ENCODE results near the gene STK32B.

DNA sequence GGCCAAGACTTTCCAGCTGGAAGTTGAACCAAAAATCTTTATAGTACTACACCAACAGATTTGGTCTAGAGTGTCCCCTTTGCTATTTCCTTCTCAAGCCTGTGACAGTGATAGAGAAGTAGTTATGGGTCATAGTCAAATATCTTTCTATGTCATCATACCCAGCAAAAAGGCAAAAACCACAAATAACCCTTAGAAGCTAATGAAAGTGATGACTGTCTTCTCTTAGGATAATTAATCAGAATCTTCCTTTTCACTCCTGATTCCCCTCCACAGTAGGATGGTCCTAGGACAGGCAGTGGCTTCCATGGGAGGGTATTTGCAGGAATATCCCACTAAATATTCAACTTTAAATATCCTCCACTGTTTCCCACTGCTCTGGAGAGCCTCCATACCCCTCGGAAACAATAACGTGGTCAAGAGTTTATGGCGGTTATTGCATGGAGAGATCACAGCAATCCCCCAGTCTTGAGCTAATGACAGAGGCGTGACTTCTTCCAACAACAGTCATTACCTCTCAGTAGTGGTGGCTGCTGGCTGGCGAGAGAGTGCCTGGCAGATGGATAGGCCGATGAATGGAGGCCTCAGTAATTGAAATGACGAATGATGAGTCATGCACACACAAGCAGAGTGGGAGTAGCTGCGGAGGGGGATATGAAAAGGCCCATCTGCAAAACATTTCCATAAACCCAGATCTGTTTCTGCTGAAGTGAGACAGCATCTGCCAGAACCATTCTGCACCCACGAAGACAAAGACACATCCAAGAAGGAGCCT lies 154.9 kb downstream of the STK32B start:
- TF ChIP-seq, protein P1, sequence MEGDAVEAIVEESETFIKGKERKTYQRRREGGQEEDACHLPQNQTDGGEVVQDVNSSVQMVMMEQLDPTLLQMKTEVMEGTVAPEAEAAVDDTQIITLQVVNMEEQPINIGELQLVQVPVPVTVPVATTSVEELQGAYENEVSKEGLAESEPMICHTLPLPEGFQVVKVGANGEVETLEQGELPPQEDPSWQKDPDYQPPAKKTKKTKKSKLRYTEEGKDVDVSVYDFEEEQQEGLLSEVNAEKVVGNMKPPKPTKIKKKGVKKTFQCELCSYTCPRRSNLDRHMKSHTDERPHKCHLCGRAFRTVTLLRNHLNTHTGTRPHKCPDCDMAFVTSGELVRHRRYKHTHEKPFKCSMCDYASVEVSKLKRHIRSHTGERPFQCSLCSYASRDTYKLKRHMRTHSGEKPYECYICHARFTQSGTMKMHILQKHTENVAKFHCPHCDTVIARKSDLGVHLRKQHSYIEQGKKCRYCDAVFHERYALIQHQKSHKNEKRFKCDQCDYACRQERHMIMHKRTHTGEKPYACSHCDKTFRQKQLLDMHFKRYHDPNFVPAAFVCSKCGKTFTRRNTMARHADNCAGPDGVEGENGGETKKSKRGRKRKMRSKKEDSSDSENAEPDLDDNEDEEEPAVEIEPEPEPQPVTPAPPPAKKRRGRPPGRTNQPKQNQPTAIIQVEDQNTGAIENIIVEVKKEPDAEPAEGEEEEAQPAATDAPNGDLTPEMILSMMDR (IDR thresholded peaks at IDR 0.05), result no peak
- no peak for TF ChIP-seq ZFX (IDR thresholded peaks at IDR 0.05; ENCODE audit: borderline replicate concordance)

All from 22Rv1 (cell line).